AG09319 (cell line): ENCODE measurements around the gene ACSL3.

ENCODE experiments used
- DNase-seq: peaks from one replicate; pipeline ENCODE4 v3.0.0-alpha.2; 2010; ENCODE audit warnings: low read depth; ENCODE audit errors: extremely low read depth
- TF ChIP-seq, protein P1 (sequence below): IDR thresholded peaks from 2 replicates; pipeline ENCODE4 v1.5.1; 2011; ENCODE audit warnings: low read depth, mild to moderate bottlenecking, inconsistent platforms, low read length, moderate library complexity

ACSL3 gene

DNA sequence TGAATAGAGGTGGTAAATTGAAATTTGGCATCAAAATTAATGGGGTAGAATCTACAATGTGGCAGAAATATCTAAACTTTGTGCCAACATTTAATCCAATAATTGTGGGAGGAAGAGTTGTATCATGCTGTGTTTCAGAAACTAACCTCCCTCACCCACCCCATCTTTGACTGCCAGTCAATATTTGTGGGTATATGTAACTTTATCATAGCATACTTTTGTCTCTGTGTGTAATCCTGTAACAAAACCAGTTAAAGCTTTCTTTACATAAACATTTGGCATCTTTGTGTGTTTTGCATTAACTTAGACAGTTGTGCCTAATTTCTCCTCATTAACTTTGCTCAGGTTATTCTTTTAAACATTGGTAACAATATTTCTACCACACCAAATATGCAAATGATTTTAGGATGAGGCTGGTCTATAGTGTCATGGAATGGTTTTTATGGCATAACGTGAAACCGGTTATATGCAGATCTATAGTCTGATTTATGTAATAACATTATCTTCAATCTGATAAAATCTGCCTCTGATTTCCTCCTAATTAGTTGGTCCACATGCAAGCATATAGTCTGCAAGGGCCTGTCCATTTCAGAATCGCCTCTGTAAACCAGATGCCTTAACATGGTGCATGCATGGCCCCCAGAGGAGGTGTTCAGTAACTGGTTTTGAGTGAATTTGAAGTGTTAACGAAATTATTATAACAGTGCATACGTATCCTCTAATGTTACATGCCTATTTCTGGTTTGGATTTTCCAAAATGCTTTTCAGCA is 84.3 kb downstream of the ACSL3 start:
- TF ChIP-seq, protein P1, sequence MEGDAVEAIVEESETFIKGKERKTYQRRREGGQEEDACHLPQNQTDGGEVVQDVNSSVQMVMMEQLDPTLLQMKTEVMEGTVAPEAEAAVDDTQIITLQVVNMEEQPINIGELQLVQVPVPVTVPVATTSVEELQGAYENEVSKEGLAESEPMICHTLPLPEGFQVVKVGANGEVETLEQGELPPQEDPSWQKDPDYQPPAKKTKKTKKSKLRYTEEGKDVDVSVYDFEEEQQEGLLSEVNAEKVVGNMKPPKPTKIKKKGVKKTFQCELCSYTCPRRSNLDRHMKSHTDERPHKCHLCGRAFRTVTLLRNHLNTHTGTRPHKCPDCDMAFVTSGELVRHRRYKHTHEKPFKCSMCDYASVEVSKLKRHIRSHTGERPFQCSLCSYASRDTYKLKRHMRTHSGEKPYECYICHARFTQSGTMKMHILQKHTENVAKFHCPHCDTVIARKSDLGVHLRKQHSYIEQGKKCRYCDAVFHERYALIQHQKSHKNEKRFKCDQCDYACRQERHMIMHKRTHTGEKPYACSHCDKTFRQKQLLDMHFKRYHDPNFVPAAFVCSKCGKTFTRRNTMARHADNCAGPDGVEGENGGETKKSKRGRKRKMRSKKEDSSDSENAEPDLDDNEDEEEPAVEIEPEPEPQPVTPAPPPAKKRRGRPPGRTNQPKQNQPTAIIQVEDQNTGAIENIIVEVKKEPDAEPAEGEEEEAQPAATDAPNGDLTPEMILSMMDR: no peak
- no peak for DNase-seq

GRCh38 chr2:222945887-222946286 is 85.1 kb downstream of the ACSL3 start:
- TF ChIP-seq, protein P1: no peak

GRCh38 chr2:222946700-222947287 is 86.0 kb downstream of the ACSL3 start:
- DNase-seq: no peak
- TF ChIP-seq, protein P1: no peak

More at GRCh38 chr2:222945887-222946286, 85.1 kb downstream of the ACSL3 start:
- DNase-seq: no peak

GRCh38 chr2:222949073-222949472 is 88.2 kb downstream of the ACSL3 start:
- no peak for DNase-seq
- TF ChIP-seq, protein P1: no peak

DNA sequence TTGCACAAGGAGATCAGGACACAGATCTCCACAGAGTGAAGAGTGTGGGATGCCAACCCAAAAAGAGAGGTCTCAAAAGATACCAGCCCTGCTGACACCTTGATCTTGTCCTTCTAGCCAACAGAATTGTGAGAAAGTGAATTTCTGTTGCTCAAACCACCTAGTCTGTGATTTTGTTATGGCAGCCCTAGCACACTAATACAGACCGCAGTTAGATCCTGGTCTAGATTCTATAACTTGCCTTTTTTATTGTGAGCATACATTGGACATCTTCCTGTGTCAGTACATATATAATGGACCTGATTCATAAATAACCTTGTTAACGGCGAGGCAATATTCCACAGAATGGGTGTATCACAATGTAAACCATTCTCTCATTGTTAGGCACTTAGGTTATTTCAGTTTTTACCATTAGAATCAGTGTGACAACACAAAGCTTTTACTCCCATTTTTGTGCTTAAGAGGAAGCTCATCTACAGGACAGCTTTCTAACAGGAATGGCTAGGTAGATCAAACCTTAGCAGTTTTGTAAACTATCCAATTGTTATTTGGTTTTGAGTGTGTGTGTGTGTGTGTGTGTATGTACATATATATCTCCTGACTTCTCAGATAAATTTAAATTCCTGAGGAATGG is 89.0 kb downstream of the ACSL3 start:
- no peak for DNase-seq
- TF ChIP-seq, protein P1: no peak

- TF ChIP-seq, protein P1: no peak
- no peak for DNase-seq
These were observed 89.9 kb downstream of the ACSL3 start for GRCh38 chr2:222950638-222951285.
